ENCODE results near the gene ACIN1. TPM values are rescaled to one million over a fixed set of nuclear protein-coding genes. Genes with fewer than 3 reads are reported as not detected.

The ACIN1 gene
- total RNA-seq, 1 experiment from 2014 or later, result 179 TPM

DNA sequence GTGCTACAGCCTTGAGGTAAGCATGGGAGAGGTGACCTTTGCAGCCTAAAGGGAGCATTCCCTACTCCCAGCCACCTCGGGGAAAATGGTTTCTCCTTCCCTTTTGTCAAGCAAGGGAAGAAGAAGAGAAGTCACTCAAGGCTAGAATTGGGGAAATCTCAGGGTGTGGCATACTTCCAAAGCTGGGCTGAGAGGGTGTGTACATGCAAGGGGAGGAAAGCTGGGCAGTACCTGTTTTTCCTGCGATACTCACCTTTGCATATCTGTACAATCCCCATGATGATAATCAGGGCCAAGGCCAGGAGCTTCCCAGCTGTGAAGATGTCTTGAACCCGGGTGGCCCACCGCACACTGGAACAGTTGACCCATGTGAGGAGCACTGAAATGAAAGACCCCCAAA lies 47.9 kb upstream of the ACIN1 start (continued):
- TF ChIP-seq SP1 (IDR thresholded peaks at IDR 0.05; ENCODE audit: low read depth) (no peak), EZH2phosphoT487 (IDR thresholded peaks at IDR 0.05; ENCODE audit: borderline replicate concordance) (no peak), YY1 (IDR thresholded peaks at IDR 0.05; ENCODE audit: extremely low read depth, insufficient replicate concordance, low read depth, low read length) (no peak), RAD21 (IDR thresholded peaks at IDR 0.05; ENCODE audit: low read depth) (no peak), EZH2 (IDR thresholded peaks at IDR 0.05) (no peak)
- TF ChIP-seq, protein P1, sequence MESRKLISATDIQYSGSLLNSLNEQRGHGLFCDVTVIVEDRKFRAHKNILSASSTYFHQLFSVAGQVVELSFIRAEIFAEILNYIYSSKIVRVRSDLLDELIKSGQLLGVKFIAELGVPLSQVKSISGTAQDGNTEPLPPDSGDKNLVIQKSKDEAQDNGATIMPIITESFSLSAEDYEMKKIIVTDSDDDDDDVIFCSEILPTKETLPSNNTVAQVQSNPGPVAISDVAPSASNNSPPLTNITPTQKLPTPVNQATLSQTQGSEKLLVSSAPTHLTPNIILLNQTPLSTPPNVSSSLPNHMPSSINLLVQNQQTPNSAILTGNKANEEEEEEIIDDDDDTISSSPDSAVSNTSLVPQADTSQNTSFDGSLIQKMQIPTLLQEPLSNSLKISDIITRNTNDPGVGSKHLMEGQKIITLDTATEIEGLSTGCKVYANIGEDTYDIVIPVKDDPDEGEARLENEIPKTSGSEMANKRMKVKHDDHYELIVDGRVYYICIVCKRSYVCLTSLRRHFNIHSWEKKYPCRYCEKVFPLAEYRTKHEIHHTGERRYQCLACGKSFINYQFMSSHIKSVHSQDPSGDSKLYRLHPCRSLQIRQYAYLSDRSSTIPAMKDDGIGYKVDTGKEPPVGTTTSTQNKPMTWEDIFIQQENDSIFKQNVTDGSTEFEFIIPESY (IDR thresholded peaks at IDR 0.05; ENCODE audit: extremely low read depth, insufficient replicate concordance, low read length), result no peak

DNA sequence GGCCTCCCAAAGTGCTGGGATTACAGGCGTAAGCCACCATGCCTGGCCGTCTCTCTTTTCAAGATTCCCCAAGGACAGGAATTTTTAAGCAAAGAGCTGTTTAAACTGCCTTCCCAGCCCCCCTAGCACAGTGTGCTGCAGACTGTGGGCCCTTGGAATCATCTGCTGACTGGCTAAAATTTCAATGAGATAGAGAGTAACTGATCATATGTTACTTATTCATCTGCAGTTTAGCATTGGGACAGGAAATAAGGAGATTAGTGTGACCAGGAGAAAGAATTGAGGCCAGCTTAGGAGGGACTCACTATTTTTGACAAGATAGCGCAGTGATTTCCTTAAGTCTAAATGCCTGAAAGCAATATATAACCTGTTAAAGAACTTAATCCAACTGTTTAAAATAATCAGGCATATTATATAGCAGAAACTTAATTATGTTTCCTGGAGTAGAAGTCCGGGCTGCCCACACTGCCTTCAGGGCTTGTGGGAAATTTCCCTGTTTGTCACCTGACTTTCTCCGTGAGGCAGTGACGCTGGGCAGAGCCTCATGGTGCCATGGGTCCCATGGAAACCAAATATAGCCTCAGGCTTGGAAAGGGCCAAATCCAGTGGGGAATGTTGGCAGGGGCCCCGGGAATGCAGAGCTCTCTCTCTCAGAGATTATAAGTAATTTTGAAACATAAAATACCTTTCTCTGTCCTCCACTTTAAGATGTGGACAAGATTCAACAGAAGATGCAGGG lies 46.9 kb upstream of the ACIN1 start:
- Histone ChIP-seq H3K36me3 (ENCODE audit: control insufficient read depth in 1 of 2, insufficient read depth in 2 of 2, low read length in 2 of 2) (no peaks in the 10 kb centered on the region), H3K9me2 (ENCODE audit: insufficient read depth) (no peaks in the 10 kb centered on the region), H3K4me3 (replicated peaks in 1 of 2; ENCODE audit: low read depth in 1 of 2, low read length in 2 of 2) (no peak overlapping the region), H3K27ac (ENCODE audit: low read depth, low read length) (no peak overlapping the region), H4K20me1 (ENCODE audit: insufficient read depth) (no peaks in the 10 kb centered on the region), H3K4me2 (ENCODE audit: low read length) (no peak overlapping the region), H3K9ac (ENCODE audit: low read length) (no peak overlapping the region), H3K9me3 (ENCODE audit: control insufficient read depth in 1 of 2, insufficient read depth in 1 of 2, low read depth in 1 of 2, low read length in 2 of 2) (no peaks in the 10 kb centered on the region), H2AFZ (ENCODE audit: low read depth, low read length, poor library complexity, severe bottlenecking) (no peak overlapping the region), H3K27me3 (ENCODE audit: insufficient read depth, low read length) (no peaks in the 10 kb centered on the region), H3K4me1 (ENCODE audit: control insufficient read depth in 1 of 2, insufficient read depth in 2 of 2, low read length in 2 of 2) (peaks cover 0 to 6% of the 10 kb centered on the region in 2 experiments; a peak in 2 of 4 replicates), H3K79me2 (ENCODE audit: insufficient read depth, low read length) (no peaks in the 10 kb centered on the region)
- ChIA-PET RAD21 (ENCODE audit: low non-redundant PET in 1 of 2, low total read pairs in 2 of 2, uncharacterized antibody in 2 of 2, unreplicated experiment in 2 of 2) (no interaction called here), CTCF (interaction anchor here (1.1 kb wide), 1 partner anchor 21 kb away, joined by 6 read pairs; no protein-coding TSS in a partner anchor), POLR2A (no interaction called here)
- ATAC-seq (peak; percentile 38; the same call in 1 of the 2 replicates), DNase-seq (ENCODE audit: low read depth, low spot score) (no peak)
- TF ChIP-seq CBX3 (IDR thresholded peaks at IDR 0.05; ENCODE audit: low read depth), result no peak
- TF ChIP-seq, protein P2, sequence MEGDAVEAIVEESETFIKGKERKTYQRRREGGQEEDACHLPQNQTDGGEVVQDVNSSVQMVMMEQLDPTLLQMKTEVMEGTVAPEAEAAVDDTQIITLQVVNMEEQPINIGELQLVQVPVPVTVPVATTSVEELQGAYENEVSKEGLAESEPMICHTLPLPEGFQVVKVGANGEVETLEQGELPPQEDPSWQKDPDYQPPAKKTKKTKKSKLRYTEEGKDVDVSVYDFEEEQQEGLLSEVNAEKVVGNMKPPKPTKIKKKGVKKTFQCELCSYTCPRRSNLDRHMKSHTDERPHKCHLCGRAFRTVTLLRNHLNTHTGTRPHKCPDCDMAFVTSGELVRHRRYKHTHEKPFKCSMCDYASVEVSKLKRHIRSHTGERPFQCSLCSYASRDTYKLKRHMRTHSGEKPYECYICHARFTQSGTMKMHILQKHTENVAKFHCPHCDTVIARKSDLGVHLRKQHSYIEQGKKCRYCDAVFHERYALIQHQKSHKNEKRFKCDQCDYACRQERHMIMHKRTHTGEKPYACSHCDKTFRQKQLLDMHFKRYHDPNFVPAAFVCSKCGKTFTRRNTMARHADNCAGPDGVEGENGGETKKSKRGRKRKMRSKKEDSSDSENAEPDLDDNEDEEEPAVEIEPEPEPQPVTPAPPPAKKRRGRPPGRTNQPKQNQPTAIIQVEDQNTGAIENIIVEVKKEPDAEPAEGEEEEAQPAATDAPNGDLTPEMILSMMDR (IDR thresholded peaks at IDR 0.05 in 2 of 3, conservative IDR thresholded peaks at IDR 0.05 in 1 of 3; ENCODE audit: borderline replicate concordance in 1 of 3, insufficient read depth in 1 of 3, low read depth in 2 of 3, low read length in 2 of 3), result no peak
- TF ChIP-seq TCF7L2 (IDR thresholded peaks at IDR 0.05; ENCODE audit: borderline replicate concordance, extremely low read depth, insufficient read depth, insufficient read length), result no peak
- TF ChIP-seq FOSL1 (IDR thresholded peaks at IDR 0.05; ENCODE audit: low read depth), result no peak
- TF ChIP-seq ZNF274 (IDR thresholded peaks at IDR 0.05; ENCODE audit: low read depth, low read length), result no peak
- TF ChIP-seq, protein P3, sequence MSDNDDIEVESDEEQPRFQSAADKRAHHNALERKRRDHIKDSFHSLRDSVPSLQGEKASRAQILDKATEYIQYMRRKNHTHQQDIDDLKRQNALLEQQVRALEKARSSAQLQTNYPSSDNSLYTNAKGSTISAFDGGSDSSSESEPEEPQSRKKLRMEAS (IDR thresholded peaks at IDR 0.05), result no peak
- TF ChIP-seq SP1 (IDR thresholded peaks at IDR 0.05; ENCODE audit: low read depth), result no peak
- no peak for TF ChIP-seq ELF1 (IDR thresholded peaks at IDR 0.05; ENCODE audit: borderline replicate concordance, low read depth)
- no peak for TF ChIP-seq SIN3A (IDR thresholded peaks at IDR 0.05; ENCODE audit: low read depth)
- TF ChIP-seq, protein P1 (IDR thresholded peaks at IDR 0.05; ENCODE audit: extremely low read depth, insufficient replicate concordance, low read length), result no peak
- TF ChIP-seq YY1 (IDR thresholded peaks at IDR 0.05; ENCODE audit: extremely low read depth, insufficient replicate concordance, low read depth, low read length), result no peak
- TF ChIP-seq SRF (IDR thresholded peaks at IDR 0.05; ENCODE audit: low read depth), result no peak
- no peak for TF ChIP-seq CEBPB (IDR thresholded peaks at IDR 0.05; ENCODE audit: low read depth)
- no peak for TF ChIP-seq EZH2phosphoT487 (IDR thresholded peaks at IDR 0.05; ENCODE audit: borderline replicate concordance)
- no peak for TF ChIP-seq POLR2A (IDR thresholded peaks at IDR 0.05; ENCODE audit: borderline replicate concordance, extremely low read depth, insufficient read depth, insufficient read length)
- TF ChIP-seq EGR1 (IDR thresholded peaks at IDR 0.05; ENCODE audit: low read depth), result no peak
- no peak for TF ChIP-seq EZH2 (IDR thresholded peaks at IDR 0.05)
- BruUV-seq (replicated peaks), result no TSS peak
- intact Hi-C loops (cut with micrococcal nuclease), result no loop called here

All from HCT116 (cell line).